HepG2 (cell line): ENCODE measurements around the gene C1QTNF1. TPM values are rescaled to one million over a fixed set of nuclear protein-coding genes. Genes with fewer than 3 reads are reported as not detected.

ENCODE experiments used
- ARNT ChIP-seq: fragments of 450-650 bp; IDR thresholded peaks from 2 replicates; pipeline ENCODE4 v1.6.1; 2017
- CBFB ChIP-seq: sonication (generic); formaldehyde crosslinking; IDR thresholded peaks from 2 replicates; pipeline ENCODE4 v1.4.0; 2020; ENCODE audit warnings: missing genetic modification reagents
- CREM ChIP-seq, 2 experiments: sonication (generic) in 1 of 2; formaldehyde crosslinking in 1 of 2; IDR thresholded peaks; 2 replicates each; pipeline versions ENCODE4 v1.4.0 to v1.6.1; 2016 to 2020; ENCODE audit warnings: antibody characterized with exemption in 1 of 2, mild to moderate bottlenecking in 1 of 2, missing genetic modification reagents in 1 of 2
- DNMT1 ChIP-seq: sonication (generic); formaldehyde crosslinking; IDR thresholded peaks from 2 replicates; pipeline ENCODE4 v1.5.1; 2020; ENCODE audit warnings: mild to moderate bottlenecking, missing genetic modification reagents
- HIVEP1 ChIP-seq: sonication (generic); formaldehyde crosslinking; IDR thresholded peaks from 2 replicates; pipeline ENCODE4 v1.4.0; 2020; ENCODE audit warnings: mild to moderate bottlenecking, missing genetic modification reagents
- KDM3A ChIP-seq: IDR thresholded peaks from 2 replicates; pipeline ENCODE4 v1.6.1; 2018; ENCODE audit warnings: low read depth, missing compliant biosample characterization
- MYC ChIP-seq: sonication (generic); formaldehyde crosslinking; IDR thresholded peaks from 2 replicates; pipeline ENCODE4 v1.9.0; 2021; ENCODE audit warnings: missing genetic modification reagents, borderline replicate concordance
- NRL ChIP-seq: sonication (generic); formaldehyde crosslinking; IDR thresholded peaks from 2 replicates; pipeline ENCODE4 v1.5.0; 2020; ENCODE audit warnings: missing genetic modification reagents, mild to moderate bottlenecking, moderate library complexity, borderline replicate concordance
- PHF21A ChIP-seq: sonication (generic); formaldehyde crosslinking; IDR thresholded peaks from 2 replicates; pipeline ENCODE4 v1.5.0; 2020; ENCODE audit warnings: mild to moderate bottlenecking, missing genetic modification reagents
- REL ChIP-seq: sonication (generic); formaldehyde crosslinking; conservative IDR thresholded peaks from 2 replicates; pipeline ENCODE4 v1.8.0; 2022; ENCODE audit warnings: mild to moderate bottlenecking, missing genetic modification reagents, moderate library complexity
- SIN3B ChIP-seq: fragments of 150-350 bp; IDR thresholded peaks from 2 replicates; pipeline ENCODE4 v1.6.1; 2014; ENCODE audit warnings: low read length
- SMAD9 ChIP-seq: sonication (generic); formaldehyde crosslinking; IDR thresholded peaks from 2 replicates; pipeline ENCODE4 v1.5.1; 2020; ENCODE audit warnings: mild to moderate bottlenecking, missing genetic modification reagents
- ZNF10 ChIP-seq: sonication (generic); formaldehyde crosslinking; IDR thresholded peaks from 2 replicates; pipeline ENCODE4 v1.4.0; 2020; ENCODE audit warnings: mild to moderate bottlenecking, low read depth, missing genetic modification reagents, borderline replicate concordance
- ZNF350 ChIP-seq: sonication (generic); formaldehyde crosslinking; IDR thresholded peaks from 2 replicates; pipeline ENCODE4 v1.4.0; 2020; ENCODE audit warnings: mild to moderate bottlenecking, low read depth, missing genetic modification reagents, borderline replicate concordance
- ZNF615 ChIP-seq: sonication (generic); formaldehyde crosslinking; IDR thresholded peaks from 2 replicates; pipeline ENCODE4 v1.5.0; 2020; ENCODE audit warnings: mild to moderate bottlenecking, missing genetic modification reagents, borderline replicate concordance
- ZNF660 ChIP-seq: sonication (generic); formaldehyde crosslinking; IDR thresholded peaks from 2 replicates; pipeline ENCODE4 v1.5.1; 2020; ENCODE audit warnings: mild to moderate bottlenecking, low read depth, missing genetic modification reagents, borderline replicate concordance
- ZNF674 ChIP-seq: sonication (generic); formaldehyde crosslinking; IDR thresholded peaks from 2 replicates; pipeline ENCODE4 v1.5.0; 2020; ENCODE audit warnings: low read depth, mild to moderate bottlenecking, missing genetic modification reagents
- polyA plus RNA-seq, 8 experiments: library from polyadenylated mRNA; depleted of rRNA in 3 of 8; stranded (reverse) in 7 of 8; unstranded in 1 of 8; fragments of >200 nt; fragmentation: Illumina TruSeq in 4 of 8; extraction: Trizol in 4 of 8; gene quantifications; 2 replicates each; pipeline versions ENCODE4 v1.2.1 to v1.2.3, GENCODE V29; 2011 to 2016; ENCODE audit warnings: low read depth in 4 of 8, missing spikeins in 1 of 8, mixed read lengths in 1 of 8; ENCODE audit not compliant: insufficient read depth in 1 of 8
- total RNA-seq, 5 experiments: library from RNA; depleted of rRNA; stranded (reverse); fragments of >200 nt; fragmentation: Illumina TruSeq; extraction: Trizol; gene quantifications; 2 replicates each; pipeline ENCODE4 v1.2.3, GENCODE V29; 2016; ENCODE audit warnings: low read depth in 1 of 5
- TF ChIP-seq, protein P1 (sequence below): sonication (generic); formaldehyde crosslinking; IDR thresholded peaks from 2 replicates; pipeline ENCODE4 v1.8.0; 2023; ENCODE audit warnings: mild to moderate bottlenecking, missing genetic modification reagents
- TF ChIP-seq, protein P2 (sequence below): sonication (generic); formaldehyde crosslinking; IDR thresholded peaks from 2 replicates; pipeline ENCODE4 v1.5.0; 2020; ENCODE audit warnings: mild to moderate bottlenecking, missing genetic modification reagents, borderline replicate concordance
- TF ChIP-seq, protein P3 (sequence below): sonication (generic); formaldehyde crosslinking; conservative IDR thresholded peaks from 2 replicates; pipeline ENCODE4 v1.8.1; 2023; ENCODE audit warnings: missing genetic modification reagents
- TF ChIP-seq, protein P4 (sequence below): IDR thresholded peaks from 2 replicates; pipeline ENCODE4 v1.6.1; 2016; ENCODE audit warnings: mild to moderate bottlenecking, missing biosample characterization, missing genetic modification reagents

The C1QTNF1 gene
- total and polyA plus RNA-seq, 2 of the 13 experiments (the other 11 are each of a cell fraction or from before 2014, with no cell fraction given) = 0.18 to 0.86 TPM

DNA sequence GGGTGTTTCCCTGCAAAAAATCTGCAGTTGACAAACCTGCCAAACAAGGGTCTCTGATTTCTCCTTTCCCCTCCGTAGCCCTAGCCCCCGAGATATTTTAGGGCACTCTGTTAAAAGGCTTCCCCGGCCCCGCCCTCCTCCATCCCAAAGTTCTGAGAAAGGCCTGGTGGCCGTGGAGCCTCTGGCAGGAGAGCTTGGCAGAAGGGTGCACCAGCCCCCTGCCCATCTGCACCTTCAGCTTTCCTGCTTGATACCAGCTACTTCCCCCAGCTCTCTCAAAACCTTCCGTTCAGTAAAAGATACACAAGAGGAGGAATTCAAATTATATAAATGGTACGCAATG, 13.7 kb upstream of the C1QTNF1 start (continued):
- TF ChIP-seq ZNF674 (CRISPR knock-in tag) (no peak), DNMT1 (no peak), ARNT (no peak), MYC (CRISPR knock-in tag) (no peak; the same call in 1 of the 2 replicates), SIN3B (no peak), REL (CRISPR knock-in tag) (no peak), CBFB (CRISPR knock-in tag) (no peak), HIVEP1 (CRISPR knock-in tag) (0 out of 2 replicates have a peak, but pooled peaks have one; percentile 1), ZNF350 (0 out of 2 replicates have a peak, but pooled peaks have one; percentile 4), ZNF10 (CRISPR knock-in tag) (no peak), NRL (CRISPR knock-in tag) (0 out of 2 replicates have a peak, but pooled peaks have one; percentile 7), KDM3A (no peak), ZNF615 (CRISPR knock-in tag) (no peak), CREM (IDR thresholded peaks at IDR 0.05) (no peak), CREM (CRISPR knock-in tag; IDR thresholded peaks at IDR 0.05) (no peak), SMAD9 (CRISPR knock-in tag) (no peak), PHF21A (CRISPR knock-in tag) (no peak), ZNF660 (CRISPR knock-in tag) (no peak)
- TF ChIP-seq, protein P1, sequence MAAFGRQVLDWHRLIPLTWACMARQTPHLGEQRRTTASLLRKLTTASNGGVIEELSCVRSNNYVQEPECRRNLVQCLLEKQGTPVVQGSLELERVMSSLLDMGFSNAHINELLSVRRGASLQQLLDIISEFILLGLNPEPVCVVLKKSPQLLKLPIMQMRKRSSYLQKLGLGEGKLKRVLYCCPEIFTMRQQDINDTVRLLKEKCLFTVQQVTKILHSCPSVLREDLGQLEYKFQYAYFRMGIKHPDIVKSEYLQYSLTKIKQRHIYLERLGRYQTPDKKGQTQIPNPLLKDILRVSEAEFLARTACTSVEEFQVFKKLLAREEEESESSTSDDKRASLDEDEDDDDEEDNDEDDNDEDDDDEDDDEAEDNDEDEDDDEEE = 0 out of 2 replicates have a peak, but pooled peaks have one; percentile 67
- TF ChIP-seq, protein P2, sequence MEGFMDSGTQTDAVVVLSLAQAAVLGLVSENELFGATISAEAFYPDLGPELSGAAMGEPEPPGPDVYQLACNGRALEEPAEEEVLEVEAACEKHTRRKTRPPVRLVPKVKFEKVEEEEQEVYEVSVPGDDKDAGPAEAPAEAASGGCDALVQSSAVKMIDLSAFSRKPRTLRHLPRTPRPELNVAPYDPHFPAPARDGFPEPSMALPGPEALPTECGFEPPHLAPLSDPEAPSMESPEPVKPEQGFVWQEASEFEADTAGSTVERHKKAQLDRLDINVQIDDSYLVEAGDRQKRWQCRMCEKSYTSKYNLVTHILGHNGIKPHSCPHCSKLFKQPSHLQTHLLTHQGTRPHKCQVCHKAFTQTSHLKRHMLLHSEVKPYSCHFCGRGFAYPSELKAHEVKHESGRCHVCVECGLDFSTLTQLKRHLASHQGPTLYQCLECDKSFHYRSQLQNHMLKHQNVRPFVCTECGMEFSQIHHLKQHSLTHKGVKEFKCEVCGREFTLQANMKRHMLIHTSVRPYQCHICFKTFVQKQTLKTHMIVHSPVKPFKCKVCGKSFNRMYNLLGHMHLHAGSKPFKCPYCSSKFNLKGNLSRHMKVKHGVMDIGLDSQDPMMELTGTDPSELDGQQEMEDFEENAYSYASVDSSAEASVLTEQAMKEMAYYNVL = 0 out of 2 replicates have a peak, but pooled peaks have one; percentile 20
- TF ChIP-seq, protein P3, sequence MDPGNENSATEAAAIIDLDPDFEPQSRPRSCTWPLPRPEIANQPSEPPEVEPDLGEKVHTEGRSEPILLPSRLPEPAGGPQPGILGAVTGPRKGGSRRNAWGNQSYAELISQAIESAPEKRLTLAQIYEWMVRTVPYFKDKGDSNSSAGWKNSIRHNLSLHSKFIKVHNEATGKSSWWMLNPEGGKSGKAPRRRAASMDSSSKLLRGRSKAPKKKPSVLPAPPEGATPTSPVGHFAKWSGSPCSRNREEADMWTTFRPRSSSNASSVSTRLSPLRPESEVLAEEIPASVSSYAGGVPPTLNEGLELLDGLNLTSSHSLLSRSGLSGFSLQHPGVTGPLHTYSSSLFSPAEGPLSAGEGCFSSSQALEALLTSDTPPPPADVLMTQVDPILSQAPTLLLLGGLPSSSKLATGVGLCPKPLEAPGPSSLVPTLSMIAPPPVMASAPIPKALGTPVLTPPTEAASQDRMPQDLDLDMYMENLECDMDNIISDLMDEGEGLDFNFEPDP = 0 out of 2 replicates have a peak, but pooled peaks have one; percentile 7
- TF ChIP-seq, protein P4, sequence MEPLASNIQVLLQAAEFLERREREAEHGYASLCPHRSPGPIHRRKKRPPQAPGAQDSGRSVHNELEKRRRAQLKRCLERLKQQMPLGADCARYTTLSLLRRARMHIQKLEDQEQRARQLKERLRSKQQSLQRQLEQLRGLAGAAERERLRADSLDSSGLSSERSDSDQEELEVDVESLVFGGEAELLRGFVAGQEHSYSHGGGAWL = no peak
